ENCODE results near the gene LEF1.

Gene LEF1

GRCh38 chr4:108109997-108110416 is 58.7 kb downstream of the LEF1 start:
- DNase-seq (ENCODE audit: low read depth), result no peak

GRCh38 chr4:108109111-108109510 is 59.6 kb downstream of the LEF1 start:
- DNase-seq (ENCODE audit: low read depth), result no peak

GRCh38 chr4:108107729-108108382 is 60.9 kb downstream of the LEF1 start:
- no peak for DNase-seq (ENCODE audit: low read depth)

DNA sequence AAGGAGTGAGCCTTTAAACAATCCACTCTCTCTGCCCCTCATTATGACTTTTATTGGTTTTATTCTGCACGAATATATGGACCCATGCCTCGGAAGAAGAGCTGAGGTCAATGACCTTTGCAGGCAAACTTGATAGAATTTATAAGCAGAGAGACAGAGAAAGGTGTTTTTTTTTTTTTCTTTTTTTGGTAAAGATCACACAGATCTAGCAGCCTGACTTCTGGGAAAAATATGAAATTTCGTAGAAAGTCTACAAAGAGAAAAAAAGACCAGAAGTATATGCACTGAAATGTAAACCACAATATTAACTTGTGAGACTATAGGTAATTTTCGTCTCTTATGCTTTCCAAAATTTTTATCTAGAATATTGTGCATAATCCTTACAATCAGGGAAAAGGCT is 61.6 kb downstream of the LEF1 start:
- no peak for DNase-seq (ENCODE audit: low read depth)

DNA sequence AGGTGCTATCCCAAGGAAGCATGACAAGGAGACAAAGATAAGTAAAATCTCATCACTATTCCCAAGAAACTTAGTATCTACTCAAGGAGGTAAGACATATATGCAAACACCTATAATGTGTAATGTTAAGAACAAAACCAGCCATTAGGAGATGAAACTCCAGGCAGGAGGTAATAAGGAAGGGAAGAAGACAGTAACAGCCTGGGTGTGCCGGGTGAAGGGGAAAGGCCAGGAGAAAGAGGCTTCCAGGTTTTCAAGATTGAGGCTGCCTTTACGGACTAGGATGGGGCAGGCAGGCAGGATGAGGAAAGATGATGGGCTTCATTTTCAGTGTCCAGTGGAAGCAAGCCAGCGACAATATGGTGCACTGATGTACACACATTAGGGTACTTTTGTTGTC is 62.5 kb downstream of the LEF1 start:
- DNase-seq (ENCODE audit: low read depth), result no peak

DNA sequence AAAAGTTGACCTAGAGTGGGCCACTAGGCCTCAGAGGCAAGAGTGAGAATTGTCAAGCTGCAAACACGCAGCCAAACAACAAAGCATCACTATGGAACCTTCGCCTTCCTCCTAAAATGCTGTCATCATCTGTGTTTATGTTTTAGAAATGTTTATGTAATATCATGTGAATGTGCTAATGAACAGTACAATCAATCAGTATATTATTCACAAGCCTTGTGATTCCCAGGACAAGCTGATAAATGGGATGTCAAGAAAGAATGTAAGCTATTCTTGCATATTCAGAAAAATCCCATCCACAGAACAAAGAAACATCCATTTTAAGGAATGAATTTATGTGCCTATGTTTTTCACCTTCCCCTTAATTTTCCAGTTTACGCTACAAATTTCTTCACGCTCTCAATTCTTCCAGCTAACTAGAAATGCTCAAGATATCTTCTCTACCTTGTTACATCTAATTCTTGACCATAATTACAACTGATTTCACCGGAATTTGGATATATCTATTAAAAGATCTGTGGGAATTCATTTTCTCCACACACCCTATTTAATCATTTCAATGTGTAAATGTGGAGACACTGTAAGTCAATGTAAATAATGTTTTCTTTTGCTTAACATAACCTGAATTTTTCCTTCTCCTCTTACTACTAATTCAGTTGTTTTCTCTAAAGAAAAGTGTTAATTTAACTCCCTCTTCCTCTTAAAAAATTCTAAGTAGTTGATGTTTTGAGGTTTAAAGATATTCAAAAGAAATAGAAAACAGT is 65.5 kb downstream of the LEF1 start:
- DNase-seq (ENCODE audit: low read depth), result no peak

DNA sequence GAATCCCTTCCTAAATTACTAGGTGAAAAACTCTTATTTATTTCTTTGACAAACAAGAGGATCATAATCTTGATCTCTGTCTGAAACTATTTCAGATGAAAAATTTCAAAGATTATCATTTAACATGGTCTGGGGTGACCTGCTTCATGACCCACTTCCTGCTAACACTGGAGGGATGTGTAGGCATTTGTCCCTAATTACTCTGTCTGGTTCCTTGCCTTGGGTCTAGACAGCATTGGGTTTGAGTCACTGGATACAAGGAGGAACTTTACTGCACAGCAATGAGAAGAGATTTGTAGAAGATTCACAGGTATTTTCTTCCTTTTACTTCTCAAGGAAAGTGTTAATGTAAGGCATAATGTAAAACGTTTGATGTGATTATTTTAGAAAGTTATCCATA is 67.9 kb downstream of the LEF1 start:
- DNase-seq (ENCODE audit: low read depth), result no peak

GRCh38 chr4:108099838-108100237 is 68.9 kb downstream of the LEF1 start:
- no peak for DNase-seq (ENCODE audit: low read depth)

GRCh38 chr4:108097990-108098553 is 70.7 kb downstream of the LEF1 start:
- DNase-seq (ENCODE audit: low read depth), result no peak

DNA sequence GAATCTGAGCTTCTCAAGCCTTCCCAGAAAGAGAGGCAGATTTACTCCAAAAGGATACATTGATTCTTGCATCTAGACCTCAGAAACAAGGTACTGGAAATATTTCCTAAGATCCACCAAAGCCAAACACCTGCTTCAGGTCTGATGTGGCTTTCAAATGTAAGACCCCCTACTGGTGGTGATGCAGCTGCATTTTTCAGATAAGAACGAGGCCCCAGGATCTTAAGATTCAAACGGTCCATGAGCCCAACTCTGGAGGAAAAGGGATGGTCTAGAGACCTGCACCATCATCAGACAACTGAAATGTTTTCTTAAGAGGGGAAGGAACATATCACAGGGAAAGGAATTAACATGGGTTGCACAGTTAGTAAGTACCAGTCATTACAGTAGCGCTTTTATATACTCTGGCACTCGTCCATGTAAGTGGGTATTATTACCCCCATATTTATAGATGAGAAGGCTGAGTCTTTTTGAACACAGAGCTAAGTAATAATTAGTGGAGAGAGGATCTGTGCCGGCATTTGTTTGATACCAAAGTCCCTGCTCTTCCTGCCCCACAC is 73.7 kb downstream of the LEF1 start:
- DNase-seq (ENCODE audit: low read depth), result no peak

GRCh38 chr4:108094131-108094530 is 74.6 kb downstream of the LEF1 start:
- no peak for DNase-seq (ENCODE audit: low read depth)

- no peak for DNase-seq (ENCODE audit: low read depth)
These were observed 76.4 kb downstream of the LEF1 start for GRCh38 chr4:108092288-108092687.

- no peak for DNase-seq (ENCODE audit: low read depth)
These were observed 81.3 kb downstream of the LEF1 start for GRCh38 chr4:108087293-108087967.

- DNase-seq (ENCODE audit: low read depth), result no peak
These were observed 87.5 kb downstream of the LEF1 start for GRCh38 chr4:108081256-108081655.

DNA sequence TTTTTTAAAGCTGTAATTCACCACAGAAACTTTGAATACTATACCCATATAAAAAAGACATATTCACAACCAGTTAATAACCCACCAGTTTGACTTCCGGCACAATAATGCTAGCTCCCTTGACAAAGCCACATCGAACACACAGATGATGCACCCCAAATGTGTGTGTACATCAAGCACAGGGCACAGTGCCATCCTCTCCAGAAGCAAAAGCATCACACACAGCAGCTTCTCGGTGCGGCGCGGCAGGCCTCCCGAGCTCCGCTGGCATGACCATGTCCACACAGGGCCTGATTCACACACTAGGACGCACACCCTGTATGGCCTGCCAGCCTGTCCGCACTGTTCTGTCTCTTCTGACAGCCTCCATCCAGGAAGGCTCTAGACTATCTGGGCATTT is 88.0 kb downstream of the LEF1 start:
- peak; percentile 19 for DNase-seq (ENCODE audit: low read depth)

GRCh38 chr4:108078024-108078733 is 90.6 kb downstream of the LEF1 start:
- no peak for DNase-seq (ENCODE audit: low read depth)

DNA sequence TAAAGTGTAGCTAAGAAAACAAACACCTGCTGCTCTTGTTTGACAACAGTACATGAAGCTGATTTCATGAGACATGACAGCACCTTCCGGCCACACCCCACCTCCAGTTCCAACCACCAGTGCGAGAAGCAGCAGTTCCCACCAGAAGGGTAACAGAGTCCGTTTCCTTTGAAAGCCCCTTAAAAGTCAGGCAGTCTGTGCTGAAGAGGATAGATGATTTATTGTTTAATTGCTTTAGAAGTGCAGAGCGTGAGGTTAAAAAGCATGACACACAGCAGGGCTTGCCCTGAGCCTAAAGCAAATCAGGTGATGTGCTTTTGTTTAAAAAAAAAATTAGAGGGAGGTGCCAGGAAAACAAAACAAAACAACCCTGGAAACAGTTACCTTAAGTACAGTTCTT is 96.4 kb downstream of the LEF1 start:
- DNase-seq (ENCODE audit: low read depth), result peak; percentile 54

- no peak for DNase-seq (ENCODE audit: low read depth)
These were observed 98.0 kb downstream of the LEF1 start for GRCh38 chr4:108070775-108071174.

GRCh38 chr4:108068442-108068841 is 100.3 kb downstream of the LEF1 start:
- no peak for DNase-seq (ENCODE audit: low read depth)

- no peak for DNase-seq (ENCODE audit: low read depth)
These were observed 107.9 kb downstream of the LEF1 start for GRCh38 chr4:108060686-108061321.

DNA sequence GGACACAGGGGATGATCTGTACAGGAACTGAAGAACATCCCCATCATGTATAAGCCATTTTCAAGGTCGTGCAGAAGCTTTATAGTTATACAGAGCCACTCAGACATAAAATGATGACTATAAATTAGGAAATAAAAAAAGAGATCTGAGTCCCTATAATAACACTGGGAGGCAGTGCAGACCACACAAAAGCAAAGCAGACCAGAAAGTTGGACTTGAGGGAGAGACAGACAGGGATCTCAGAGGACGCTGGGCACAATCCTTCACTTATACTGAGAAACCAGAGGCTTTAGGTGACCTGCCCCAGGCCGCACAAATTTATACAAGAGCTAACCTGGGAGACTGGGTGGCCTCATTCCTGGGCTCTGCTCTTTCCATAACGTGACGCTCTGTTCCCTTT is 108.6 kb downstream of the LEF1 start:
- DNase-seq (ENCODE audit: low read depth), result no peak

Data from activated gamma-delta T cell treated with anti-CD3 and anti-CD28 coated beads, Interleukin-2, amount 50 U/mL, for 16 hours (primary cell).